Activated CD4-positive, alpha-beta T cell treated with anti-CD3 and anti-CD28 coated beads for 36 hours (primary cell): ENCODE measurements around the gene CCDC150. TPM values are rescaled to one million over a fixed set of nuclear protein-coding genes. Genes with fewer than 3 reads are reported as not detected.
"Not testable (repeated sequence)": the region's sequence is repeated elsewhere in the genome, so short reads cannot be mapped to it uniquely, and the experiment has no call there.

Experiments used
- ATAC-seq: fragments of 200-7000 bp; cut with Tn5 transposase; one replicate; pipeline ENCODE4 v1.10.0; 2021; ENCODE audit warnings: mild to moderate bottlenecking, moderate library complexity
- CTCF ChIA-PET: fragments of 350-600 bp; sonication (Branson Sonifier 250); formaldehyde crosslinking; loops from one replicate; lab custom pipeline; 2021; ENCODE audit warnings: antibody characterized with exemption; lab: Charles Lee
- POLR2A ChIA-PET: fragments of 350-600 bp; sonication (Branson Sonifier 250); formaldehyde crosslinking; loops from one replicate; lab custom pipeline; 2021; ENCODE audit warnings: antibody characterized with exemption, inconsistent platforms; lab: Charles Lee
- DNase-seq: peaks from one replicate; pipeline ENCODE4 v3.0.0-alpha.2; 2020
- H3K27ac Mint-ChIP-seq: one replicate; pipeline ENCODE4 v1.8.0; 2021; ENCODE audit warnings: mixed read lengths
- H3K27me3 Mint-ChIP-seq: one replicate; pipeline ENCODE4 v1.8.0; 2021; ENCODE audit warnings: mixed read lengths
- H3K36me3 Mint-ChIP-seq: one replicate; pipeline ENCODE4 v1.8.0; 2021; ENCODE audit warnings: low read depth, mixed read lengths
- H3K4me1 Mint-ChIP-seq: one replicate; pipeline ENCODE4 v1.8.0; 2021; ENCODE audit warnings: mixed read lengths
- H3K4me3 Mint-ChIP-seq: one replicate; pipeline ENCODE4 v1.8.0; 2021; ENCODE audit warnings: mild to moderate bottlenecking, moderate library complexity, mixed read lengths
- H3K9me3 Mint-ChIP-seq: one replicate; pipeline ENCODE4 v1.8.0; 2021; ENCODE audit warnings: low read depth, mixed read lengths
- intact Hi-C, 2 experiments: fragments of 100-400 bp; cut with DNase I in 1 of 2; cut with micrococcal nuclease in 1 of 2; formaldehyde crosslinking; loops; one replicate each; pipeline versions ENCODE4 v1.14.2 to v1.15.1; 2022 to 2024; cut with DNase I, micrococcal nuclease
- total RNA-seq, 2 experiments: library from RNA; stranded (reverse); gene quantifications; one replicate each; pipeline ENCODE4 v1.2.3, GENCODE V29; 2021

The CCDC150 gene
- total RNA-seq, 2 experiments from 2014 or later: 11.8 to 14.6 TPM

- Mint-ChIP-seq H3K4me3 (no peak overlapping the region), H3K27ac (no peak overlapping the region), H3K27me3 (no peaks in the 10 kb centered on the region), H3K9me3 (no peaks in the 10 kb centered on the region), H3K4me1 (no peaks in the 10 kb centered on the region), H3K36me3 (peaks cover 10% of the 10 kb centered on the region)
- POLR2A ChIA-PET: no interaction called here
- DNase-seq (no peak), ATAC-seq (no peak)
- intact Hi-C loops: no loop called here
- CTCF ChIA-PET: no interaction called here
Observed at GRCh38 chr2:196718419-196719109, 79.0 kb downstream of the CCDC150 start.

- DNase-seq: no peak
- no peak overlapping the region for H3K4me3 Mint-ChIP-seq
- ChIA-PET POLR2A (no interaction called here), CTCF (interaction anchor here (0.6 to 0.8 kb wide), 2 partner anchors 32 to 1502 kb away, joined by 3 to 4 read pairs; no protein-coding TSS in a partner anchor)
- H3K36me3 Mint-ChIP-seq: peaks cover 14% of the 10 kb centered on the region
- no peaks in the 10 kb centered on the region for H3K9me3 Mint-ChIP-seq
- intact Hi-C loops: no loop called here
- no peaks in the 10 kb centered on the region for H3K4me1 Mint-ChIP-seq
- H3K27ac Mint-ChIP-seq: no peak overlapping the region
- ATAC-seq: no peak
- H3K27me3 Mint-ChIP-seq: no peaks in the 10 kb centered on the region
Observed at GRCh38 chr2:196719110-196719872, 79.8 kb downstream of the CCDC150 start.

GRCh38 chr2:196723571-196723970 lies 84.1 kb downstream of the CCDC150 start:
- H3K9me3 Mint-ChIP-seq: no peaks in the 10 kb centered on the region
- peaks cover 3% of the 10 kb centered on the region for H3K4me1 Mint-ChIP-seq
- POLR2A ChIA-PET: interaction anchor here (0.5 kb wide), 1 partner anchor 10 kb away, joined by 3 read pairs; no protein-coding TSS in a partner anchor
- intact Hi-C loops: no loop called here
- DNase-seq: no peak
- H3K36me3 Mint-ChIP-seq: peaks cover 23% of the 10 kb centered on the region
- no peak overlapping the region for H3K4me3 Mint-ChIP-seq
- ATAC-seq: no peak
- no peaks in the 10 kb centered on the region for H3K27me3 Mint-ChIP-seq
- H3K27ac Mint-ChIP-seq: no peak overlapping the region
- CTCF ChIA-PET: interaction anchor here (0.6 kb wide), 1 partner anchor 121 kb away, joined by 3 read pairs; no protein-coding TSS in a partner anchor

- Mint-ChIP-seq H3K27ac (no peak overlapping the region), H3K9me3 (no peaks in the 10 kb centered on the region), H3K36me3 (peaks cover 23% of the 10 kb centered on the region), H3K4me1 (peaks cover 3% of the 10 kb centered on the region), H3K27me3 (no peaks in the 10 kb centered on the region), H3K4me3 (no peak overlapping the region)
- no peak for ATAC-seq
- DNase-seq: no peak
- intact Hi-C loops: no loop called here
- ChIA-PET CTCF (interaction anchor here (0.5 to 1.4 kb wide), 2 partner anchors 11 to 575 kb away, joined by 3 to 4 read pairs; no protein-coding TSS in a partner anchor), POLR2A (no interaction called here)
Observed at GRCh38 chr2:196725218-196725617, 85.7 kb downstream of the CCDC150 start.

GRCh38 chr2:196725882-196726281 lies 86.4 kb downstream of the CCDC150 start:
- POLR2A ChIA-PET: no interaction called here
- H3K4me1 Mint-ChIP-seq: peaks cover 3% of the 10 kb centered on the region
- no peak for DNase-seq
- no peaks in the 10 kb centered on the region for H3K27me3 Mint-ChIP-seq
- no peak overlapping the region for H3K27ac Mint-ChIP-seq
- H3K36me3 Mint-ChIP-seq: peaks cover 23% of the 10 kb centered on the region
- ATAC-seq: peak; percentile 65
- intact Hi-C loops: no loop called here
- CTCF ChIA-PET: interaction anchor here (0.5 to 1.4 kb wide), 2 partner anchors 10 to 576 kb away, joined by 3 to 4 read pairs; no protein-coding TSS in a partner anchor
- no peaks in the 10 kb centered on the region for H3K9me3 Mint-ChIP-seq
- no peak overlapping the region for H3K4me3 Mint-ChIP-seq

GRCh38 chr2:196729418-196729817 lies 89.9 kb downstream of the CCDC150 start:
- Mint-ChIP-seq H3K27me3 (no peaks in the 10 kb centered on the region), H3K4me3 (no peak overlapping the region), H3K9me3 (no peaks in the 10 kb centered on the region), H3K27ac (no peak overlapping the region), H3K36me3 (peaks cover 27% of the 10 kb centered on the region), H3K4me1 (peaks cover 3% of the 10 kb centered on the region)
- DNase-seq: no peak
- ATAC-seq: no peak
- ChIA-PET CTCF (interaction anchor here (0.7 to 2.3 kb wide), 2 partner anchors 21 to 72 kb away, joined by 3 to 6 read pairs; no protein-coding TSS in a partner anchor), POLR2A (no interaction called here)
- intact Hi-C loops: no loop called here

GRCh38 chr2:196736646-196737045 lies 97.1 kb downstream of the CCDC150 start:
- CTCF ChIA-PET: interaction anchor here (1.1 to 2.0 kb wide), 2 partner anchors 11 to 14 kb away, joined by 4 to 10 read pairs; no protein-coding TSS in a partner anchor
- H3K36me3 Mint-ChIP-seq: peaks cover 24% of the 10 kb centered on the region

GRCh38 chr2:196737046-196737445 lies 97.5 kb downstream of the CCDC150 start:
- ATAC-seq (no peak), DNase-seq (no peak)
- H3K27me3 Mint-ChIP-seq: no peaks in the 10 kb centered on the region
- no peaks in the 10 kb centered on the region for H3K4me1 Mint-ChIP-seq
- intact Hi-C loops: no loop called here
- H3K9me3 Mint-ChIP-seq: peaks cover 9% of the 10 kb centered on the region
- peaks cover 20% of the 10 kb centered on the region for H3K36me3 Mint-ChIP-seq
- H3K4me3 Mint-ChIP-seq: no peak overlapping the region
- no peak overlapping the region for H3K27ac Mint-ChIP-seq
- POLR2A ChIA-PET: no interaction called here
- CTCF ChIA-PET: interaction anchor here (2.0 kb wide), 1 partner anchor 14 kb away, joined by 10 read pairs; no protein-coding TSS in a partner anchor

More at GRCh38 chr2:196736646-196737045, 97.1 kb downstream of the CCDC150 start:
- DNase-seq, ATAC-seq, H3K27ac Mint-ChIP-seq, H3K4me3 Mint-ChIP-seq, H3K27me3 Mint-ChIP-seq, intact Hi-C loops, H3K4me1 Mint-ChIP-seq, POLR2A ChIA-PET, H3K9me3 Mint-ChIP-seq: not testable (repeated sequence)

GRCh38 chr2:196739031-196739430 lies 99.5 kb downstream of the CCDC150 start:
- no peak for DNase-seq
- Mint-ChIP-seq H3K36me3 (peaks cover 10% of the 10 kb centered on the region), H3K4me1 (no peaks in the 10 kb centered on the region), H3K9me3 (peaks cover 9% of the 10 kb centered on the region), H3K27me3 (no peaks in the 10 kb centered on the region), H3K4me3 (no peak overlapping the region), H3K27ac (no peak overlapping the region)
- ATAC-seq: no peak
- ChIA-PET POLR2A (no interaction called here), CTCF (interaction anchor here (3.2 kb wide), 1 partner anchor 12 kb away, joined by 14 read pairs; no protein-coding TSS in a partner anchor)
- intact Hi-C loops: no loop called here

- H3K27me3 Mint-ChIP-seq: no peaks in the 10 kb centered on the region
- intact Hi-C loops: no loop called here
- ATAC-seq: no peak
- H3K4me3 Mint-ChIP-seq: no peak overlapping the region
- DNase-seq: no peak
- H3K27ac Mint-ChIP-seq: no peak overlapping the region
- no peaks in the 10 kb centered on the region for H3K4me1 Mint-ChIP-seq
- peaks cover 5% of the 10 kb centered on the region for H3K36me3 Mint-ChIP-seq
- POLR2A ChIA-PET: no interaction called here
- H3K9me3 Mint-ChIP-seq: peaks cover 7% of the 10 kb centered on the region
- CTCF ChIA-PET: interaction anchor here (3.2 kb wide), 1 partner anchor 9 kb away, joined by 14 read pairs; no protein-coding TSS in a partner anchor
Observed at GRCh38 chr2:196742216-196742615, 102.7 kb downstream of the CCDC150 start.

GRCh38 chr2:196742685-196743084 lies 103.2 kb downstream of the CCDC150 start:
- Mint-ChIP-seq H3K4me1 (no peaks in the 10 kb centered on the region), H3K4me3 (no peak overlapping the region), H3K36me3 (peaks cover 5% of the 10 kb centered on the region), H3K27ac (no peak overlapping the region), H3K9me3 (peaks cover 7% of the 10 kb centered on the region), H3K27me3 (no peaks in the 10 kb centered on the region)
- intact Hi-C loops: no loop called here
- ATAC-seq (no peak), DNase-seq (no peak)
- POLR2A ChIA-PET: no interaction called here
- CTCF ChIA-PET: no interaction called here
